ENCODE data around the gene ADCY2.

GRCh38 chr5:7653046-7653445 is 257.1 kb downstream of the ADCY2 start:
- TF ChIP-seq ZNF138 (CRISPR knock-in tag; IDR thresholded peaks at IDR 0.05; ENCODE audit: low read depth) = no peak
- no peak for TF ChIP-seq TBP (CRISPR knock-in tag; IDR thresholded peaks at IDR 0.05)
- no peak for TF ChIP-seq ZNF687 (CRISPR knock-in tag; IDR thresholded peaks at IDR 0.05)
- no peak for TF ChIP-seq ZNF362 (CRISPR knock-in tag; IDR thresholded peaks at IDR 0.05; ENCODE audit: borderline replicate concordance)
